ENCODE data around the gene COMMD4. TPM values are rescaled to one million over a fixed set of nuclear protein-coding genes. Genes with fewer than 3 reads are reported as not detected.

COMMD4 gene
- polyA plus RNA-seq, 3 donors: 41.1 to 63.1 (median 41.3) TPM

DNA sequence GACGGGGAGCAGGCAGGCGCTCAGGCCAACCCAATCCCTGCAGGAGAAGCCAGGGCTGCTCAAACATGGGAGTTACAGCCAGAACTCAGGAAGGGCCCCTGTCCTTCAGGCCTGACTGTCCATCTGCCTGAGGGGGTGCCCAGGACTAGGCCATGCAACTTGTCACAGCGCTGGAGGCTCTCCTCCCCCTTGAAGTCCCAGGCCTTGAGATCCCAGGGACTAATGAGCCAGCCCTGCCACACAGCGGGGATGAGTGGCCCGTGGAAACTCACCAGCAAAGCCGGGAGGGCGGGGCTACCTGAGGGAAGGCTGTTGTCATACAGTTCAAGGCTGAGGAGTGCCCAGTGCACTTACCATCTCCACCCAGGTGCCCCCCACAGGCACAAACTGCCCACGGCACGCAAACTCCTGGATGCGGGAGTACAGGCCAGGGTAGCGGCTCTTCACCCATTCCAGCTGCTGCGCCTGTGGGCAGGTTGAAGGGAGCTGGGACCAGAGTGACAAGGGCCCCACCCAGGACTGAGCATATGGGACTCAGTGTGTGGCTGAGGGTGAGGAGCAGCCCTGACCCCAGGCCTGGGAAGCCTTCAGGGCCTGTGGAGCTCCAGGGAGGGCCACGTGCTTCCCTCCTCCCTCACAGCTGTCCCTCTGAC, 26.3 kb downstream of the COMMD4 start:
- no peaks in the 10 kb centered on the region for H3K79me2 ChIP-seq (ENCODE audit: insufficient read depth, low read length)
- DNase-seq: no peak
- Mint-ChIP-seq H3K27me3 (ENCODE audit: low read depth in 3 of 3) (peaks cover 0 to 1% (median 0%) of the 10 kb centered on the region in 3 donors), H3K9me3 (no peaks in the 10 kb centered on the region), H3K4me3 (no peak overlapping the region), H3K27ac (no peak overlapping the region), H3K4me1 (no peaks in the 10 kb centered on the region), H3K36me3 (peaks cover 59 to 99% of the 10 kb centered on the region in 2 donors)
- no peak overlapping the region for H2AFZ ChIP-seq (ENCODE audit: insufficient read depth, low read depth, low read length, poor library complexity, severe bottlenecking)
- H3K36me3 ChIP-seq (replicated peaks in 1 of 2; ENCODE audit: control insufficient read depth in 1 of 2, insufficient read depth in 2 of 2, low read length in 2 of 2): peaks cover 88 to 98% of the 10 kb centered on the region in 2 donors
- H4K20me1 ChIP-seq (ENCODE audit: insufficient read depth, low read length): peaks cover 57% of the 10 kb centered on the region
- H3K9me3 ChIP-seq (replicated peaks in 1 of 2; ENCODE audit: control insufficient read depth in 1 of 2, insufficient read depth in 1 of 2, low read length in 2 of 2): no peaks in the 10 kb centered on the region
- no peak overlapping the region for H3K4me3 ChIP-seq (replicated peaks in 1 of 3; ENCODE audit: low read depth in 2 of 3, low read length in 3 of 3)
- H3K27me3 ChIP-seq (ENCODE audit: control insufficient read depth in 2 of 2, insufficient read depth in 2 of 2, low read length in 2 of 2): no peaks in the 10 kb centered on the region
- H3K9ac ChIP-seq (ENCODE audit: insufficient read depth, low read length, poor library complexity, severe bottlenecking): no peak overlapping the region
- H3K27ac ChIP-seq (ENCODE audit: low read depth in 1 of 2, low read length in 2 of 2): no peak overlapping the region
- 96% methylated on average over 6 of the region's 13 CpGs for WGBS (ENCODE audit: insufficient coverage)
- no peaks in the 10 kb centered on the region for H3K4me1 ChIP-seq (ENCODE audit: control insufficient read depth in 1 of 2, insufficient read depth in 2 of 2, low read length in 2 of 2)
- intact Hi-C loops (cut with micrococcal nuclease): no loop called here
- no peak for TF ChIP-seq CTCF (IDR thresholded peaks at IDR 0.05)
- no peak overlapping the region for H3K4me2 ChIP-seq (replicated peaks; ENCODE audit: extremely low read depth, low read length, poor library complexity, severe bottlenecking)

DNA sequence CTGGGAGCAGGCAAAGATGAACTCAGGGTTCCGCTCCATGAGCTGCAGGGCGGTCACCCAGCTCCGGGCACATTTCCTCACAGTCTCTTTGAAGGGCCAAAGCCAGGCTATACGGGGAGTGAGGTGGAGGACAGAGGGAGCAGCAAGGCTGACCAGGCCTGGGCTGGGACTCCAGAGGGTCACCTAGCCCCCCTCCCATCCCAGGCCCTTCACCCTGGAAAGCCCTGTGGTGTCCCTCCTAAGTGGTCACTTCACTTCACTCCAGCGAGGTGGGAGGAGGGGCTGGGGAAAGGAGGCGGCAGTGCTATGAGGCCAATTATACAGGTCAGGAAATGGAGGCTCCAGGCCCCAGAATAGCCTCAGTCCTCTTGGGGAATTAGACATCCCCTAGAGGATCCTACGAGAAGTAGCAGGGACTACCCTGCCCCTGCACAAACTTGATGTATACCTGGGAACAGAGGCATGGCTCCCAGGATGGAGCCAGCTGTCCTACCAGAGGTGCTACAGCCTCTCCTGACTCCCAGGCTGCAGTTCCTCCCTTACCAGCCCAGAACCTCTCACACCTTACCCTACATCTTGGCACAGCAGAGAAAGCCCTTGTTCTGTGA, 26.9 kb downstream of the COMMD4 start:
- peaks cover 63% of the 10 kb centered on the region for H4K20me1 ChIP-seq (ENCODE audit: insufficient read depth, low read length)
- no peaks in the 10 kb centered on the region for H3K27me3 ChIP-seq (ENCODE audit: control insufficient read depth in 2 of 2, insufficient read depth in 2 of 2, low read length in 2 of 2)
- H3K4me1 Mint-ChIP-seq: peaks cover 4% of the 10 kb centered on the region
- intact Hi-C loops (cut with micrococcal nuclease): no loop called here
- peaks cover 1 to 5% of the 10 kb centered on the region in 2 donors for H3K4me1 ChIP-seq (ENCODE audit: control insufficient read depth in 1 of 2, insufficient read depth in 2 of 2, low read length in 2 of 2)
- no peak overlapping the region for H3K4me3 Mint-ChIP-seq
- no peak for DNase-seq
- no peaks in the 10 kb centered on the region for H3K9me3 ChIP-seq (replicated peaks in 1 of 2; ENCODE audit: control insufficient read depth in 1 of 2, insufficient read depth in 1 of 2, low read length in 2 of 2)
- no peak overlapping the region for H3K9ac ChIP-seq (ENCODE audit: insufficient read depth, low read length, poor library complexity, severe bottlenecking)
- peaks cover 0 to 1% (median 0%) of the 10 kb centered on the region in 3 donors for H3K27me3 Mint-ChIP-seq (ENCODE audit: low read depth in 3 of 3)
- H2AFZ ChIP-seq (ENCODE audit: insufficient read depth, low read depth, low read length, poor library complexity, severe bottlenecking): no peak overlapping the region
- 97% methylated on average over 5 of the region's 7 CpGs for WGBS (ENCODE audit: insufficient coverage)
- no peak overlapping the region for H3K27ac ChIP-seq (ENCODE audit: low read depth in 1 of 2, low read length in 2 of 2)
- H3K36me3 Mint-ChIP-seq: peaks cover 58 to 94% of the 10 kb centered on the region in 2 donors
- H3K36me3 ChIP-seq (replicated peaks in 1 of 2; ENCODE audit: control insufficient read depth in 1 of 2, insufficient read depth in 2 of 2, low read length in 2 of 2): peaks cover 90 to 97% of the 10 kb centered on the region in 2 donors
- no peak overlapping the region for H3K4me2 ChIP-seq (replicated peaks; ENCODE audit: extremely low read depth, low read length, poor library complexity, severe bottlenecking)
- no peak for TF ChIP-seq CTCF (IDR thresholded peaks at IDR 0.05)
- no peak overlapping the region for H3K4me3 ChIP-seq (replicated peaks in 1 of 3; ENCODE audit: low read depth in 2 of 3, low read length in 3 of 3)
- H3K79me2 ChIP-seq (ENCODE audit: insufficient read depth, low read length): no peaks in the 10 kb centered on the region
- no peak overlapping the region for H3K27ac Mint-ChIP-seq
- H3K9me3 Mint-ChIP-seq: no peaks in the 10 kb centered on the region
